ENCODE data around the gene EPDR1.

DNA sequence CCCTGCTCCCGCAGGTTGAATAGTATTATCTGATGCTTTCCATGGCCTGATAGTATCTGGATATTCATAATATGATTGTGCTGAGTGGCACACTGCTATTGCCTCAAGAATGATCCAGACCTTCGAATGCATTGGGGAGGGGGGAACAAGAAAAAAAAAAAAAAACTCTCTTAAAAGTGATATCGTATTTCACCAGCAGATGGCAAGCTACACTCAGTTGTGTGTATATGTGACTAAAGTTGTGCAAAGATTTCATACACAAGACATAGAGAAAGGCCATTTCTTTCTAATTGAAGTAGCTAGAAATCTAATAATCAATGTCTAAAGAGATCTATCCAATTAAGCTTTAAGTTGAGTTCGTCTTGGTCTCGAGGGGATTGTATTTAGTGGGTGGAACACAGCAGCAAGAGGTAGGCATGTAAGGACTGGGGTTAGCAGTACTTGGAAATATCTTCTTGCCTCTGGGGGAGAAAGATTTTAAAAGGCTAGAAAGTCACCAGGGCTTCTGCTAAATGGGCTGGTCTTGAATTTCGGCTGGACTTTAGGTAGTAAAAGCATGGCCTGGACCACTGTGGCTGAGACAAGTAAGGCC is 19.1 kb upstream of the EPDR1 start:
- TF ChIP-seq, protein P1, sequence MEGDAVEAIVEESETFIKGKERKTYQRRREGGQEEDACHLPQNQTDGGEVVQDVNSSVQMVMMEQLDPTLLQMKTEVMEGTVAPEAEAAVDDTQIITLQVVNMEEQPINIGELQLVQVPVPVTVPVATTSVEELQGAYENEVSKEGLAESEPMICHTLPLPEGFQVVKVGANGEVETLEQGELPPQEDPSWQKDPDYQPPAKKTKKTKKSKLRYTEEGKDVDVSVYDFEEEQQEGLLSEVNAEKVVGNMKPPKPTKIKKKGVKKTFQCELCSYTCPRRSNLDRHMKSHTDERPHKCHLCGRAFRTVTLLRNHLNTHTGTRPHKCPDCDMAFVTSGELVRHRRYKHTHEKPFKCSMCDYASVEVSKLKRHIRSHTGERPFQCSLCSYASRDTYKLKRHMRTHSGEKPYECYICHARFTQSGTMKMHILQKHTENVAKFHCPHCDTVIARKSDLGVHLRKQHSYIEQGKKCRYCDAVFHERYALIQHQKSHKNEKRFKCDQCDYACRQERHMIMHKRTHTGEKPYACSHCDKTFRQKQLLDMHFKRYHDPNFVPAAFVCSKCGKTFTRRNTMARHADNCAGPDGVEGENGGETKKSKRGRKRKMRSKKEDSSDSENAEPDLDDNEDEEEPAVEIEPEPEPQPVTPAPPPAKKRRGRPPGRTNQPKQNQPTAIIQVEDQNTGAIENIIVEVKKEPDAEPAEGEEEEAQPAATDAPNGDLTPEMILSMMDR (conservative IDR thresholded peaks at IDR 0.05; ENCODE audit: low read depth, low read length), result peak; percentile 88
- TF ChIP-seq EZH2phosphoT487 (IDR thresholded peaks at IDR 0.05; ENCODE audit: borderline replicate concordance, low read length), result no peak

Measured in PC-3 (cell line).